Activated naive CD8-positive, alpha-beta T cell treated with anti-CD3 and anti-CD28 coated beads, Interleukin-2, amount 10 ng/mL, durations not matched to agents 7 days and 5 days (primary cell): ENCODE data around the gene MTIF3. TPM values are rescaled to one million over a fixed set of nuclear protein-coding genes. Genes with fewer than 3 reads are reported as not detected.

Source experiments
- ATAC-seq: fragments of 150-1000 bp; cut with Tn5 transposase; one replicate; pipeline ENCODE4 v1.10.0; 2021; ENCODE audit warnings: low read depth, moderate library complexity
- POLR2A ChIA-PET: fragments of 350-600 bp; sonication (Branson Sonifier 250); formaldehyde crosslinking; loops from one replicate; lab custom pipeline; 2021; ENCODE audit warnings: antibody characterized with exemption; lab: Charles Lee
- DNase-seq: peaks from one replicate; pipeline ENCODE4 v3.0.0; 2021
- H3K27ac Mint-ChIP-seq: one replicate; pipeline ENCODE4 v1.8.0; 2022; ENCODE audit warnings: mild to moderate bottlenecking, mixed read lengths
- H3K27me3 Mint-ChIP-seq: one replicate; pipeline ENCODE4 v1.8.0; 2022; ENCODE audit warnings: mild to moderate bottlenecking, moderate library complexity, mixed read lengths
- H3K36me3 Mint-ChIP-seq: one replicate; pipeline ENCODE4 v1.8.0; 2021; ENCODE audit warnings: mild to moderate bottlenecking, mixed read lengths
- H3K4me1 Mint-ChIP-seq: one replicate; pipeline ENCODE4 v1.8.0; 2021; ENCODE audit warnings: mixed read lengths
- H3K4me3 Mint-ChIP-seq: one replicate; pipeline ENCODE4 v1.8.0; 2022; ENCODE audit warnings: mild to moderate bottlenecking, moderate library complexity, mixed read lengths
- H3K9me3 Mint-ChIP-seq: one replicate; pipeline ENCODE4 v1.8.0; 2021; ENCODE audit warnings: mixed read lengths
- total RNA-seq, 2 experiments: library from RNA; stranded (reverse); gene quantifications; one replicate each; pipeline ENCODE4 v1.2.3, GENCODE V29; 2021

MTIF3 gene
- total RNA-seq, 2 experiments from 2014 or later, result 51.5 to 60.4 TPM

GRCh38 chr13:27424246-27425157 is 25.9 kb downstream of the MTIF3 start, which contains the start of gene GTF3A:
GTF3A (plus strand) TSS chr13:27424619.
- DNase-seq (peak; percentile 97), ATAC-seq (peak; percentile 74)
- peak within 1 kb of the TSS; percentile 92 for H3K27ac Mint-ChIP-seq
- POLR2A ChIA-PET, result interaction anchor here (0.6 to 6.2 kb wide), 6 partner anchors 13 to 714 kb away, joined by 3 to 130 read pairs (median 30); partner anchors contain the start of genes LNX2, MTIF3 and POLR1D
- H3K9me3 Mint-ChIP-seq, result no peaks in the 10 kb centered on the region
- H3K36me3 Mint-ChIP-seq, result peaks cover 13% of the 10 kb centered on the region
- H3K4me1 Mint-ChIP-seq, result peaks cover 27% of the 10 kb centered on the region
- H3K4me3 Mint-ChIP-seq, result peak within 1 kb of the TSS; percentile 88
- no peaks in the 10 kb centered on the region for H3K27me3 Mint-ChIP-seq

DNA sequence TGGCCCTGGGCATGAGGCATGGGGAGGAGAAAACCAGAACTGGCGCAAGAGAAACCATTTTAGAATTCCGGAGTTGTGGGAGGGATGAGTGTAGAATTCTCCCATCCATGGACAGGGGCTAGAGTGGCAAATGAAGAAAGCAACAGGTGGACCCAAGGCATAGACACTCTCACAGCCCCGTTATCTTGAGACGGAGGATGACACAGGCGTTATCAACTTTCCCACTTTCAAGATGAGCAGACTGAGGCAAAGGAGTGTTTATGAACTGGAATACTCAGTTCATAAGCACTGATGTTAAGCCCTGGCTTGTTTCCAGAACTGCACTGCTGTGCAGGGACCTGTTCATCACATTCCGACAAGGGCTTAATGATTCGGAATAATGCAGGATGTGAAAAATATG is 27.0 kb downstream of the MTIF3 start:
- POLR2A ChIA-PET, result interaction anchor here (2.4 to 6.2 kb wide), 2 partner anchors 11 to 26 kb away, joined by 9 to 130 read pairs; partner anchors contain the start of gene MTIF3
- peak overlapping the region; percentile 75 for H3K4me3 Mint-ChIP-seq
- H3K9me3 Mint-ChIP-seq, result no peaks in the 10 kb centered on the region
- peaks cover 27% of the 10 kb centered on the region for H3K4me1 Mint-ChIP-seq
- H3K27ac Mint-ChIP-seq, result no peak overlapping the region
- H3K27me3 Mint-ChIP-seq, result no peaks in the 10 kb centered on the region
- H3K36me3 Mint-ChIP-seq, result peaks cover 11% of the 10 kb centered on the region
- DNase-seq (no peak), ATAC-seq (no peak)

- no peaks in the 10 kb centered on the region for H3K9me3 Mint-ChIP-seq
- H3K27me3 Mint-ChIP-seq, result no peaks in the 10 kb centered on the region
- H3K36me3 Mint-ChIP-seq, result no peaks in the 10 kb centered on the region
- DNase-seq, result no peak
- no peak overlapping the region for H3K4me3 Mint-ChIP-seq
- peaks cover 12% of the 10 kb centered on the region for H3K4me1 Mint-ChIP-seq
- no peak overlapping the region for H3K27ac Mint-ChIP-seq
- no peak for ATAC-seq
- POLR2A ChIA-PET, result interaction anchor here (1.3 kb wide), 1 partner anchor 28 kb away, joined by 3 read pairs; no protein-coding TSS in a partner anchor
Measured at GRCh38 chr13:27421101-27421871, 29.1 kb downstream of the MTIF3 start.

- peaks cover 10% of the 10 kb centered on the region for H3K27me3 Mint-ChIP-seq
- DNase-seq (no peak), ATAC-seq (no peak)
- no peak overlapping the region for H3K4me3 Mint-ChIP-seq
- H3K36me3 Mint-ChIP-seq, result no peaks in the 10 kb centered on the region
- no peak overlapping the region for H3K27ac Mint-ChIP-seq
- POLR2A ChIA-PET, result no interaction called here
- peaks cover 6% of the 10 kb centered on the region for H3K4me1 Mint-ChIP-seq
- no peaks in the 10 kb centered on the region for H3K9me3 Mint-ChIP-seq
Measured at GRCh38 chr13:27419328-27419727, 31.0 kb downstream of the MTIF3 start.

- POLR2A ChIA-PET, result no interaction called here
- H3K27ac Mint-ChIP-seq, result no peak overlapping the region
- no peak for ATAC-seq
Measured at GRCh38 chr13:27415116-27415515, 35.2 kb downstream of the MTIF3 start.

DNA sequence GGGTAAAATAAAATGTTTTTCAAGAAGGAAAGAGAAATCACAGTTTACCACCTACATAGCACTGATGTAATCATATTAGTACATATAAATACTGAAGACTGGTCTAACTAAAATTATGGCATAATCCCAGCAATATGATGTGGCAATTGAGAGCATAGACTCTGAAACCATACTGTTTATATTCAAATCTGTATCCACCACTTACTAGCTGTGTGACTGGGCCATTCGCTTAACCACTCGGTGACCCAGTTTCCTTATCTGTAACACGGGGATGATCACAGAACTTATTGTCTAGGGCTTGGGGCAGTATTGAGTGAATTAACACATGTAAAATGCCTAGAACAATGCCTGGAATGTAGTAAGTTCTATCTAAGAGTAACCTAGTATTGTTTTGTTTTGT is 39.0 kb downstream of the MTIF3 start:
- POLR2A ChIA-PET, result interaction anchor here (1.4 kb wide), 1 partner anchor 13 kb away, joined by 9 read pairs; the partner anchor contains the start of gene GTF3A
- H3K4me1 Mint-ChIP-seq, result no peaks in the 10 kb centered on the region
- no peaks in the 10 kb centered on the region for H3K9me3 Mint-ChIP-seq
- H3K27me3 Mint-ChIP-seq, result peaks cover 37% of the 10 kb centered on the region
- ATAC-seq (no peak), DNase-seq (no peak)
- no peak overlapping the region for H3K4me3 Mint-ChIP-seq
- no peak overlapping the region for H3K27ac Mint-ChIP-seq
- no peaks in the 10 kb centered on the region for H3K36me3 Mint-ChIP-seq

More at GRCh38 chr13:27415116-27415515, 35.2 kb downstream of the MTIF3 start:
- H3K4me1 Mint-ChIP-seq, result peaks cover 4% of the 10 kb centered on the region
- H3K36me3 Mint-ChIP-seq, result no peaks in the 10 kb centered on the region
- H3K9me3 Mint-ChIP-seq, result no peaks in the 10 kb centered on the region
- peaks cover 28% of the 10 kb centered on the region for H3K27me3 Mint-ChIP-seq
- no peak overlapping the region for H3K4me3 Mint-ChIP-seq
- no peak for DNase-seq

DNA sequence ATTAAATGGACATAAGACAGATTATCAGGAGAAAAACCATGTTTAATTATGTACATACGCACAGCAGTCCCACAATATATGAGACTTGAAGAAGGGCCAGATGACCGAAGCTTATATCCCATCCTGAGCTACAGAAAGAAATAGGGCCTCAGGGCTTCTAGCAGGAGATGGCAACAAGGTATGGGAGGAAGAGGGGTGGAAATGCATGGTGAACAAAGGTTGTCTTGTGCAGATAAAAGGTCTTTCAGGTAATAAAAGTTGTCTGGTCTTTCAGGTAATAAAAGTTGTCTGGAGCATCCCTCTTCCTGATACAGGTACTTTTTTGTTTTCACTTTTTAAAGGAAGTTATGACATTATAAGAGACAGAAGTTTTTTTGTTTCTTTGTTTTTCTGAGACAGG is 41.4 kb downstream of the MTIF3 start:
- H3K36me3 Mint-ChIP-seq, result no peaks in the 10 kb centered on the region

DNA sequence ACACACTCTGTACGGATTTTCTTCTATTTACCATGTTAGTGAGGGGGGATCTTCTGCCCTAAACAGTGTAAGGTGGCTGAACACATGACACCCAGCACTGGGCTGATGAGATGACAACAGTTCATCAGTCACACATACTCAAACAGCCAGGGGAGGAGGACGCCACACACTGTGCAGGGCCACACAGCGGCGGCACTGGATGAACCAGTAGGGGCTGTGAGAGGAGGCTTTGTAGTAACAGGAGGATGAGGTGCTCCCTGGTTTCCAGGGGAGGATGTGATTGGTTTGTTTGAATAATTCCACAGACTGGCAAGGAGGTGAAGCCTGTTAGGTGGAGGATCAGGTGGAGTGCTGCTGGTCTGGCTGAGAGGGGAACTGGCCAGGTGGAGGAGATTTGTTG is 42.3 kb downstream of the MTIF3 start:
- Mint-ChIP-seq H3K9me3 (no peaks in the 10 kb centered on the region), H3K36me3 (no peaks in the 10 kb centered on the region), H3K27ac (no peak overlapping the region), H3K4me1 (no peaks in the 10 kb centered on the region), H3K4me3 (no peak overlapping the region), H3K27me3 (peaks cover 25% of the 10 kb centered on the region)
- POLR2A ChIA-PET, result no interaction called here
- DNase-seq (no peak), ATAC-seq (no peak)

More for the DNA sequence above, 41.4 kb downstream of the MTIF3 start:
- POLR2A ChIA-PET, result no interaction called here
- Mint-ChIP-seq H3K27me3 (peaks cover 25% of the 10 kb centered on the region), H3K4me1 (no peaks in the 10 kb centered on the region), H3K4me3 (no peak overlapping the region), H3K9me3 (no peaks in the 10 kb centered on the region), H3K27ac (no peak overlapping the region)
- no peak for ATAC-seq
- DNase-seq, result no peak

DNA sequence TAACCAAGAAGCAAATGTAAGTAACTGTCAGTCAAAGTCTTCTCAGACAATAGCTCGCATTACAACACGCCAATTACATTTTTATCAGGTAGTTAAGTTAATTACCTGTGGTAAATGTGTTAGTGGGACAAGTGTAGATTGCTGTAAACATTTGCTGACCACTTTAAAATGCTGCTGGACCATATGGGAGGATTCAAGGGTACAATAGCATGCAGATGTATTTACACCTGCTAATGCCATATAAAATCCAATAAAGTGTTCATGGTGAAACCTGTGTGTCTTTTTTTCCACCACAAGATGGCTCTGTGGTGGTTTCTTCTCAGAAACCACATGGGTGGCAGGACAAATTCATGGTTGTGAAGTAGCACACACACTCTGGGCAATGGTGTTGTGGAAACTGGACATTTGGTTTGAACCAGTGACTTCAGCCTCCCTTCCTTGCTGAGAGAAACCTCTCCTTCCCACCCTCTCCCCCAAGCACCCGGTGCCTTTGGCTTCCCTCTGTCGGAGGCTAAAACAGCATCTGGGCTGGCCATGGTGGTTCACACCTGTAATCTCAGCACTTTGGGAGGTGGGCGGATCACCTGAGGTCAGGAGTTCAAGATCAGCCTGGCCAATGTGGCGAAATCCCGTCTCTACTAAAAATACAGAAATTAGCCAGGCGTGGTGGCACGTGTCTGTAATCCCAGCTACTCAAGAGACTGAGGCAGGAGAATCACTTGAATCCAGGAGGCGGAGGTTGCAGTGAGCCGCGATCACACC is 44.0 kb downstream of the MTIF3 start:
- ATAC-seq, result no peak
- POLR2A ChIA-PET, result interaction anchor here (1.5 kb wide), 1 partner anchor 21 kb away, joined by 3 read pairs; no protein-coding TSS in a partner anchor

GRCh38 chr13:27405546-27406134 is 44.7 kb downstream of the MTIF3 start:
- Mint-ChIP-seq H3K4me1 (no peaks in the 10 kb centered on the region), H3K36me3 (no peaks in the 10 kb centered on the region), H3K27ac (no peak overlapping the region), H3K9me3 (no peaks in the 10 kb centered on the region), H3K4me3 (no peak overlapping the region), H3K27me3 (peaks cover 13% of the 10 kb centered on the region)
- POLR2A ChIA-PET, result interaction anchor here (1.5 kb wide), 1 partner anchor 21 kb away, joined by 3 read pairs; no protein-coding TSS in a partner anchor
- no peak for ATAC-seq
- no peak for DNase-seq

More for the DNA sequence above, 44.0 kb downstream of the MTIF3 start:
- Mint-ChIP-seq H3K9me3 (no peaks in the 10 kb centered on the region), H3K27ac (no peak overlapping the region), H3K4me1 (no peaks in the 10 kb centered on the region), H3K27me3 (peaks cover 17% of the 10 kb centered on the region), H3K36me3 (no peaks in the 10 kb centered on the region), H3K4me3 (no peak overlapping the region)
- no peak for DNase-seq

- Mint-ChIP-seq H3K4me3 (no peak overlapping the region), H3K9me3 (no peaks in the 10 kb centered on the region), H3K36me3 (no peaks in the 10 kb centered on the region), H3K27me3 (peaks cover 13% of the 10 kb centered on the region), H3K4me1 (no peaks in the 10 kb centered on the region), H3K27ac (no peak overlapping the region)
- POLR2A ChIA-PET, result no interaction called here
- no peak for ATAC-seq
- DNase-seq, result no peak
Measured at GRCh38 chr13:27404680-27405079, 45.7 kb downstream of the MTIF3 start.

- no peaks in the 10 kb centered on the region for H3K4me1 Mint-ChIP-seq
- no peak for DNase-seq
- ATAC-seq, result no peak
- H3K9me3 Mint-ChIP-seq, result no peaks in the 10 kb centered on the region
- POLR2A ChIA-PET, result no interaction called here
- H3K27me3 Mint-ChIP-seq, result peaks cover 6% of the 10 kb centered on the region
- H3K36me3 Mint-ChIP-seq, result no peaks in the 10 kb centered on the region
- no peak overlapping the region for H3K27ac Mint-ChIP-seq
- H3K4me3 Mint-ChIP-seq, result no peak overlapping the region
Measured at GRCh38 chr13:27403727-27404385, 46.5 kb downstream of the MTIF3 start.
